Measurements from ENCODE around the gene MX2.

Gene MX2

DNA sequence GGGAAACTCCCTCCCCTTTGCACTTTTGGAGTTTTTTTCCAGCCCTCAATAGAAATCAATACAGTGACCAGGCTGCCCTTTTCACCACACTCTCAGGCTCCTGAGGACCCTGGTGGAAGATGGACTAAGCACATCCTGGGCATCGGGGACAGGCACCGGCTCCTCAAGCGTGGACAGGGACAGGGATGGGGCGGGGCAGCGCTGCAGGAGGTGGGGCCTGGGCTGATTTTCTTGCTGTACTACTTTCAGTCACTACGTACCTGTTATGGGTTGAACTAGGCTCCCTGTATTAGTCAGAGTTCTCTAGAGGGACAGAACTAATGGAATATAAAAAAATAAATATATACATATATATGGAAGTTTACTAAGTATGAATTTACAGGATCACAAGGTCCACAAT, 2.5 kb downstream of the MX2 start:
- no peak for TF ChIP-seq POLR2A (IDR thresholded peaks at IDR 0.05; ENCODE audit: low read length)
- TF ChIP-seq GATA1 (IDR thresholded peaks at IDR 0.05; ENCODE audit: low read depth, low read length), result no peak
- no peak for DNase-seq

DNA sequence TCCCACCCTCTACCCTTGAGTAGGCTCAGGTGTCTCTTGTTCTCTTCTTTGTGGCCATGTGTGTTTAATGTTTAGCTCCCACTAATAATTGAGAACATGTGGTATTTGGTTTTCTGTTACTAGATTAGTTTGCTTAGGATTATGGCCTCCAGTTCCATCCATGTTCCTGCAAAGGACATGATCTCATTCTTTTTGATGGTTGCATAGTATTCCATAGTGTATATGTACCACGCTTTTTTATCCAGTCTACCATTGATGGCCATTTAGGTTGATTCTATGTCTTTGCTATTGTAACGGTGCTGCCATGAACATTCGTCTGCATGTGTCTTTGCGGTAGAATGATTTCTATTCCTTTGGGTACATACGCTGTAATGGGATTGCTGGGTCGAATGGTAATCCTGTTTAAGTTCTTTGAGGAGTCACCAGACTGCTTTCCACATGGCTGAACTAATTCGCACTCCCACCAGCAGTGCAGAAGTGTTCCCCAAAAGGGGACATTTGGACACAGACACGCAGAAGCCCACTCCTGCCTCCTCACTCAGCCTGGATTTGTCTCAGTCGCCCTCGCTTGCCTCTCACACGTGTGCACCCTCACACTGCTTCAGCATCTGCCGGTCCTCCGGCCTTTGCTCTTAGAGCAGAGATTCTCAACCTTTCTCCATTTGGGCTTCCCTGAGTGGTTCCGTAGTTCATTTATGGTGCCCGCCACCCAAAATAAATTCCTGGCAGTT, 3.7 kb downstream of the MX2 start:
- TF ChIP-seq POLR2A (IDR thresholded peaks at IDR 0.05; ENCODE audit: low read length), result no peak
- TF ChIP-seq GATA1 (IDR thresholded peaks at IDR 0.05; ENCODE audit: low read depth, low read length), result no peak
- DNase-seq, result no peak

DNA sequence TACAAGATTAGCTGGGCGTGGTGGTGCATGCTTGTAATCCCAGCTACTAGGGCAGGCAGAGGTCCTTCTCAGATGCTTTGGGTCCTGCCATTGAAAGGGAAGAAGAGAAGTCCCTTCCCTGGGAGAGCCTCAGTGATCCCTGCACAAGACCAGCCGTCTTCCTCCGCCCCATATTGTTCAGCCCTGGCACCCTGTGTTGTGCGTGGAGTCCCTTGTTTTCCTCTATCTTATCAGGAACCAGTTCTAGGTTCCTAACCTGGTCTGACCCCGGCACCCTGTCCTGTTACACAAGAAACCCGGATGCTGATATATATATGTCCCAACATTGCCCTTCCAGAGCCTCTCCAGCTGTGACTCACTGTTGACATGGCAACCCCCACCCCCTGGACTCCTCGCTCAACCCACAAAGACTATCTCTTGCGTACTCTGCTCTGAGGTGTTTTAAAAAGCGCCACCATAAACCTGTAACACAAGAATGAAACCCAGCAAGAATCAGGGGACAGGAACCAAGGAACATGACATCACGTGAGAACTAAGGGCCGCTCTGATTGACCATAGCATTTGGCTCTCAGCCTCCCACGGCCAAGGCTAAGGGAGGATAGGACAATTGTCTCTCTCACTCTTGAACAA, 4.8 kb downstream of the MX2 start:
- TF ChIP-seq GATA1 (IDR thresholded peaks at IDR 0.05; ENCODE audit: low read depth, low read length) (no peak), POLR2A (IDR thresholded peaks at IDR 0.05; ENCODE audit: low read length) (no peak)

DNA sequence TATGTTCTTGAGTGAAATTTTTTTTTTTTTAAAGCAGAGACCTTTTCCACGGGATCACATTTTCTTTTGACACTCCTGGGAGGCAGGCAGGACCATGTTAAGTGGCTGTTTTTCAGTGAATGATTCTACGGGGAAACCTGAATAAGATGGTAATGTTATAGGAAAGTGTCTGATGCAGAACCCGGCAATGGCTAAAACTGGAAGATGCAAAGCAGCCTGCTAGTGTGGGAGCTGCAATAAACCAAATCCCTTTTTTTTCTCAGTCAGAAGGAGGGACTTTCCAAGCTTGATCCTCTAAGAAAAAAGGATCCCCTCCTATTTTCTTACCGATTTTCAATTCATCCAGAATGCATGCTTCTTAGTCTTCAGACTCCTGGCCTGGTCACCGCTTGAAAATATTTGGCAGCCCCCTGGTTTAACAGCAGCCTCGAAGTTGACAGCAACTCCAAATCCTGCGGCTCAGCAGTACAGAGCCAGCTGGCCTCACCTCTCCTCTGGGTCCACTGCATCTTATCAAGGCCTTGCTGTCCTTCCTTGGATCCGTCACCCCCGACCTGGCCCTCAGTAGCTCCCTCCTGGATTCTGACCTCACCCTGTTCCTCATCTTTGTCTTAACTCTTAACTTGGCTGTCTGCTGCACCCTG, 5.6 kb downstream of the MX2 start:
- DNase-seq, result no peak

More for the DNA sequence above, 4.8 kb downstream of the MX2 start:
- DNase-seq, result no peak

DNA sequence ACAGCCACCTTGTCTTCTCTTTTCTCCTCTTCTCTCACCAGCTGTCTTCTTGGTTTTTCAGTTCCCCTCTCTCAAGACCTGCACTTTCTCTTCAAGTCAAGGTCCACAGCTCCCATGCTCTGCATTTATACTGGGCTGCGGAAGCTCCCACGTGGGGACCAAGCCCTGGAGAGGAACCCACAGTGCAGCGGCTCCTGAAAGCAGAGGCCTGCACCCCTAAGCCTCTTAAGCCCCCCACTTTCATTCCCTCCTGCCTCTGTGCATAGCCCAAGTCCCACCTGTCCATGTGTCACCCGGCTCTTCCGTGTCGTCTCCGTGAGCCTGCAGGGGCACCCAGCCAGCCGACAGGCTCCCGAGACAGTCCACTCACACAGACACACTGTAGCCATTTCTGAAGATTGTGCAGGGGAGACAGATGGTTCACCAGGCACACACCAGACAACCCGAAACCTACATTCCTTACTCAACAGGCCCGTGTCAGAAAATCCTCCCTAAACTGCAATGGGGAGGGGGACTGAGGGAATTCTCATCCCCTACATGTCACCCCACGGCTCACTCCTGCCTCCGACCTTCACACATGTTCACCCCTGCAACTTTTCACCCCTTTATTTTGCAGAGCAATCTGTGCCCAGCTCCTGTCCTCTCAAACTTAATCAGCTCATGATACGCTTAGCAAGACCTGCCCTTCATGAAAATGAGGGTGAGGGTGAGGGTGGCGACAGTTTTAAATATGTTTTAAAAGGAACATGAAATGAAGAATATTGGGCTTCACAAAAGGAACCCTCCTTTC, 6.3 kb downstream of the MX2 start:
- DNase-seq, result no peak
- no peak for TF ChIP-seq GATA1 (IDR thresholded peaks at IDR 0.05; ENCODE audit: low read depth, low read length)
- TF ChIP-seq POLR2A (IDR thresholded peaks at IDR 0.05; ENCODE audit: low read length), result no peak

More for the DNA sequence above, 5.6 kb downstream of the MX2 start:
- TF ChIP-seq GATA1 (IDR thresholded peaks at IDR 0.05; ENCODE audit: low read depth, low read length) (no peak), POLR2A (IDR thresholded peaks at IDR 0.05; ENCODE audit: low read length) (no peak)

DNA sequence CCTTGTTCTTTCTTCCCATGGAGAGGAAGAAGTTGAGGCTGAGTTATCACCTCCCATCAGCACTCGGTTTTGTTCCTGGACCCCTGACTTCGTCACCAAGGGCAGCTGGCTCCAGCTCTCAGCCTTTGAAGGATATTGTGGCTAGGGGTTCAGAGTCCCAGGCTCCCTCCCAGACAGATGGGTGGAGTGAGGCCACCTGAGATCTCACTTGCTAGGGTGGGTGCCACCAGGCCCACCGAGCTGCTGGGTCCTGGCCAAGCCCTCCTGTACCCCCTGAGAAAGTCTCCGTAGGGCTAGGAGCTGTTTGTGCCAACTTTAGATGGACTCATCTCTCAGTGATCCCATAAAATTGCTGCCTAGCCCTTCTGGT, 6.9 kb downstream of the MX2 start:
- DNase-seq, result no peak
- TF ChIP-seq POLR2A (IDR thresholded peaks at IDR 0.05; ENCODE audit: low read length), result no peak
- no peak for TF ChIP-seq GATA1 (IDR thresholded peaks at IDR 0.05; ENCODE audit: low read depth, low read length)

DNA sequence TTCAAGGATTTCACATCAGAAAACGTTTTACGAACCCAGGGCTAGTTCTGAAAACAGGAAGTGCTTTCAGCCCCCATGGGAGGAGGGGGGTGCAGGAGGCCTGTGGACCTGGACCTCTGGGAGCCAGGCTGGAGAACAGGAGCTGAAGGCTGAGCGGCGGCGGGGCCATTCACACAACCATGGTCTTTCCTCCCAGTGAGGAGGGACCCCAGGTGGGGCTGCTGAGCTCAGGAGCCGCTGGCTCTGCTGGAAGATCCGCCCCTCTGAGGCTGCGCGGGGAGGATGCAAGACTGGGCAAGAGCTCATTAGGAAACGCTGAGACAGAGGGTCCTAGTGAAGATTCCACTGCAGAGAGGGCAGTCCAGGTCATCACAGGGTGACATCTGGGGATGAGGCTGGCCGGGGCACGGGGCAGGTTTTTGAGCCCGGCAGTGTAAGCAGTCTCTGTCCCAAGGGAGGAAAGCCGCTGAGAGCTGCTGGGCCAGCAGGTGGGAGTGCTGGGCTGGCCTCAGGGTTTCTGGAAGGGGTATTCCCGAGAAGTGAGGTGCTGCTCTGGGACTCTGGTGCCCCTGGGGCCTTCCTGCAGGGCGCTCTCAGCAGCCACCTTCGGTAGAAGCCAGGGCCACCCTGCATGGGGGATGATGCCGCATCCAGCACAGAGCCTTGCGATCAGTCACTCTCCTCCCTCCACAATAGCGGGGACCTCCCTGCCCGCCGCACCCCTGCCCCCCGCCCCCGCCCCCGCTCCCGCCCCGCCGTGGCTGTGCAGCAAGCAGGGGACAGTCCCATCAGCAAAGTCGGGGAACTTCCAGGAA, 7.5 kb downstream of the MX2 start:
- no peak for DNase-seq
- TF ChIP-seq POLR2A (IDR thresholded peaks at IDR 0.05; ENCODE audit: low read length), result no peak
- TF ChIP-seq GATA1 (IDR thresholded peaks at IDR 0.05; ENCODE audit: low read depth, low read length), result no peak

DNA sequence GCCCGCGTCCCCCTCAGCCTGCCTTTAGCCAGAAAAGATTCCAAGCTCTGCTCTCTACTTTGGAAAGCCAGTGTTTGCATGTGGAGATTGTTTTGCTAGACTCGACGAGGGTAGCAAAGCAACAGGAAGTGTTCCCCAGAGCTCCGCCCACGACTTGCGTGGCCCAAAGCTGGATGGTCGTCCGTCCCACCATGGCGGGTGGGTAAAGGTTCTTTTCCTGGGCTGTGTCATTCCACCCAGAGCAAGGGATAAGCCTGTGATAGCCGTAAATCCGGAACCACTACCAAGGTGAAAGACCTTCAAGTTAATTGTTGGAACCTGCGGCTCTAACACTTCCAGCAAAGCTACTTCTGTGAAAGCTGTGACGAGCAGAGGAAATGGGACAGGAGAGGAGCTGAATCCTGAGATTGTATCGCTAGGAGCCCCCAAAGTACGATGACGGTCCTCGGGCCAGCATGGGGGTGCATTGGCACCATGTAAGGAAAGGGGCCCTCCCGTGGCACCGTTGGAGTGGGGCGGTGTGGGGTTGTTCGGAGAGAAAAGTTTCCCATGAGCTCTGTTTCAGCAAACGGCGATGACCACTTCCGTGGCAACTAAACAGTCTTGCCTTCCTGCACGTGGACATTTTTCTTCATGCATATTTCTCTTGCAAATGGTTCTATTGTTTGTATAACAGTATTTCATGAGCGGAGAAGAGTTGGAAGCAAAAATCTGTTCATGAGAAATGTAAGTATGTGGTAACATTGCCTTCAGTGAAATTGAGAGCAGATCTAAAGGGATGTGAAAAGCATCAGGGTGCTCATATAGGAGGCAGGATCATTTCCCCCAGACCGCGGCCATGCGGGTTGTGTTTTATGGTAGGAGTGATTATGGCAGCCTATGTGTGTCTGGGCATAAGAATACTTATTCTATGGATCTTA, 8.4 kb downstream of the MX2 start:
- DNase-seq, result no peak
- no peak for TF ChIP-seq GATA1 (IDR thresholded peaks at IDR 0.05; ENCODE audit: low read depth, low read length)
- TF ChIP-seq POLR2A (IDR thresholded peaks at IDR 0.05; ENCODE audit: low read length), result no peak

DNA sequence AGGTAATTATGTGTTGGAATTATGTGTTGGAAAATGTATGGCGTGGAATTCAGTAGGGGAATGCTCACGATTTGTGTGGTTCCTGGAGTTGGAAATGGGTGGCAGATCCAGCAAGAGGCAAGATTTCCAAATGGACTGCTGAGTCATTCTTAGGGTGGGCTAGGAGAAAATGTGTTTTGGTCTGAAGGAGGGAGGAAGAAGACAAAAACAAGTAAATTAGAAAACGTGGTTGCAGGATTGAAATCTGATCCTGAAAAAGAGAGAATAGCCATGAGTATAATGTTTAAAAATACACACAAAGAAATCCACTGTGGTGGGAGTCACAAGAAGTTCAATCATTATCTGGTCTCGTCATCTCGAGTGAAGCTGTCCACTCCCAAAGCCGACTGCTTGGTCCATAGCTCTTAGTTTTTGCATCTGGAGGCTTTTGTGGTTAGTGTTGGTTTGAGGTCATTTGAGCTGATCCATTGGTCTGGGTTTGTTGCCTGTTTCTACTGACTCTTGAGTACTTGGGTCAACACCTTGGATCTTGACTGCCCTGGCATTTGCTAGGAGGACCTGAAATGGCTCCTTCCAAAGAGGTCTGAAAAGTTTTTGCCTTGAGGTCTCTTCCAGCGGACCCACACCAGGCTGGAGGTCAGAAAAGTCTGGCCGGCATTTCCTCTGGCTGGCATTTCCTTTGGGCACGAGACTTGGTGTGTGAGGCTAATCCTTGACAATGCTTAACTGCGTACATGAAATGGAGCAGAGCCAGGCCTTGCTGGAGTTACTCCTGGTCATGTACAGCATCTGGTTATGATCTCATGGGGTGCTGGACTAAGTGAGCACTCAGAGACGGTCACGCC, 9.2 kb downstream of the MX2 start:
- no peak for DNase-seq

DNA sequence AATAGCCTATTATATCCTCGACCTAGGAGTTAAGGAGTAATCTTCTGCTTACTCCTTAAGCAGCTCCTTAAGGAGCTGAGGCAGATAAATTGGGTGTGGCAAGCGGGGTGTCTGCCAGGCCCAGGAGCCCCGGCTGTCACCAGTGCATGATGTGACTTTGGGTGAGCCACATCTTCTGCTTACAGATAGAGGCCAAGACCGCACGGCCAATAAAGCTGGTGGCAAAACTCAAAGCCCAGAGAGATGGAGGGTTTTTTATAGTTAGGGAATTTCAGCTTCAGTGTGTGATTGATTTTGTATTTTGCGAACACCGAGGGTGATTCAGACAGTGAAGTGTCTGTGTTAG, 9.8 kb downstream of the MX2 start:
- no peak for TF ChIP-seq GATA1 (IDR thresholded peaks at IDR 0.05; ENCODE audit: low read depth, low read length)
- TF ChIP-seq POLR2A (IDR thresholded peaks at IDR 0.05; ENCODE audit: low read length), result no peak
- no peak for DNase-seq

More for the DNA sequence above, 9.2 kb downstream of the MX2 start:
- TF ChIP-seq GATA1 (IDR thresholded peaks at IDR 0.05; ENCODE audit: low read depth, low read length) (no peak), POLR2A (IDR thresholded peaks at IDR 0.05; ENCODE audit: low read length) (no peak)

DNA sequence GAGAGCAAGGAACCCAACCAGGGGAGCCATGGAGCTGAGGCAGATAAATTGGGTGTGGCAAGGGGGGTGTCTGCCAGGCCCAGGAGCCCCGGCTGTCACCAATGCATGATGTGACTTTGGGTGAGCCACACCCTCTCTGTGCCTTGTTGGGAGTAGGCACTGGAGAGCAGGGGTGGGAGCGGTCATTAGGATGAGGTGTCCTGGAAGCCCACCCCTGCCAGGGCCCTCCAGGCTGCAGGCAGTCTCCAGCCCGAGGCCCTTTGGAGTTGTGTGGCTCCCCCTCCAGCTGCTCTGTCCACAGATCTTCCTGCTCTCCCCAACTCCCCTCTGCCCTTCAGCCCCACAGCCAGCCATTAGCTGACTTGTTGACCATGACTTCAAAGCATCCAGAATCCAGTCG, 11.4 kb downstream of the MX2 start:
- no peak for DNase-seq
- TF ChIP-seq POLR2A (IDR thresholded peaks at IDR 0.05; ENCODE audit: low read length) (no peak), GATA1 (IDR thresholded peaks at IDR 0.05; ENCODE audit: low read depth, low read length) (no peak)

DNA sequence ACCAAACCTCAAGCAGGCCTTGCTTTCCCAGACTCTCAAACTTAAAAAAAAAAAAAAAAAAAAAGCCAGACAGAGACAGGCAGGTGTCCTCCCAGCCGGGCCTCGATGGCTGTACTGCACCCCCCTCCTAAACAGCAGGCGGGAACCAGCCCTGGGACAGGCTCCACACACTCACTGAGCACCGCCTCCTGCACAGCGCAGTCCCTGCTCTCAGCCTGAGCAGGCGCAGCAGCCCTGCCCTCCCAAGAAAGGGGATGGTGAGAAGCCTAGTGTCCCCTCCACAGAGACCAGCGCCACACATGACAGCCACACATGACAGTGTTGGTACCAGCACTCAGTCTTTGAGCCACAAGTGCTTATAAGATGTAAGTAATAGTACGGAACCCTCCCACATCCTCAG, 11.9 kb downstream of the MX2 start:
- DNase-seq, result no peak
- TF ChIP-seq POLR2A (IDR thresholded peaks at IDR 0.05; ENCODE audit: low read length) (no peak), GATA1 (IDR thresholded peaks at IDR 0.05; ENCODE audit: low read depth, low read length) (no peak)

Measured in erythroblast (primary cell).